Suprapubic skin (tissue), 3 donors: Measurements from ENCODE around the gene CADM2.

Experiments
- POLR2AphosphoS5 ChIP-seq, 3 donors: sonication (generic); formaldehyde crosslinking; IDR thresholded peaks; one replicate each; pipeline ENCODE4 v1.6.1; 2017; ENCODE audit warnings: antibody characterized with exemption in 3 of 3
- TF ChIP-seq, protein P1 (sequence below), 2 donors: fragments of 200-600 bp in 1 of 2; fragments of 450-650 bp in 1 of 2; sonication (generic) in 1 of 2; IDR thresholded peaks; one replicate each; pipeline ENCODE4 v1.5.1; 2016 to 2019; ENCODE audit warnings: antibody characterized with exemption in 2 of 2, mild to moderate bottlenecking in 1 of 2, moderate library complexity in 1 of 2

DNA sequence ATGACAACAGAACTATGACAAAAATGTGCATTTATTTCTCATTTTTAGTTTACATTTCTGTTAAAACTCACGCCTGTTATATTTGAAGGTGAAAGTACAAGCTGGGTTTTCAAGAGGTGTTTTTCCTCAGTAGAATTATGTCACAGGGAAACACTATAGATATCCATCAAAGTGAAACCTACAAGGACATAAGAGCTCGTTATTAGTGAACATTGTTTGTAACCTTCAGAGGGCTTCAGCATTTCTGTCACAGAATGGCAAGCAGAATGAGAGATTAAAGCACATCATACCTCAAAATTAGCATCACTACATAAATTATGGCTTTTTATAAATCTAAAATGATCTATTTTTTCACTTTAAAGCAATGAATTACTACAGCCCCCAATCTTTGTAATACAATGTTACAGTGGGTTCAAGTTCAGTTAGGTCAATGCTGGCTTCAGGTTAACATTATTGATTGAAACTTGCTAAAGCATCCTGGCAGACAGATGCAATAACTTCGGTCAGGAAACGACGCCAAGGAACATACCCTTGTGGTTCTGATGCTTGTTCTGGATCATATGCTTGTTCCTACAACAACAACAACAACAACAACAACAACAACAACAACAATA, 405.6 kb downstream of the CADM2 start:
- no peak for TF ChIP-seq POLR2AphosphoS5 (IDR thresholded peaks at IDR 0.05)
- TF ChIP-seq, protein P1, sequence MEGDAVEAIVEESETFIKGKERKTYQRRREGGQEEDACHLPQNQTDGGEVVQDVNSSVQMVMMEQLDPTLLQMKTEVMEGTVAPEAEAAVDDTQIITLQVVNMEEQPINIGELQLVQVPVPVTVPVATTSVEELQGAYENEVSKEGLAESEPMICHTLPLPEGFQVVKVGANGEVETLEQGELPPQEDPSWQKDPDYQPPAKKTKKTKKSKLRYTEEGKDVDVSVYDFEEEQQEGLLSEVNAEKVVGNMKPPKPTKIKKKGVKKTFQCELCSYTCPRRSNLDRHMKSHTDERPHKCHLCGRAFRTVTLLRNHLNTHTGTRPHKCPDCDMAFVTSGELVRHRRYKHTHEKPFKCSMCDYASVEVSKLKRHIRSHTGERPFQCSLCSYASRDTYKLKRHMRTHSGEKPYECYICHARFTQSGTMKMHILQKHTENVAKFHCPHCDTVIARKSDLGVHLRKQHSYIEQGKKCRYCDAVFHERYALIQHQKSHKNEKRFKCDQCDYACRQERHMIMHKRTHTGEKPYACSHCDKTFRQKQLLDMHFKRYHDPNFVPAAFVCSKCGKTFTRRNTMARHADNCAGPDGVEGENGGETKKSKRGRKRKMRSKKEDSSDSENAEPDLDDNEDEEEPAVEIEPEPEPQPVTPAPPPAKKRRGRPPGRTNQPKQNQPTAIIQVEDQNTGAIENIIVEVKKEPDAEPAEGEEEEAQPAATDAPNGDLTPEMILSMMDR (IDR thresholded peaks at IDR 0.05) = no peak
